MM.1S (cell line): ENCODE measurements around the gene AJUBA.

ENCODE experiments used
- DNase-seq: peaks from one replicate; pipeline ENCODE4 v3.0.0-alpha.2; 2015
- H2AFZ ChIP-seq: fragments of 300-600 bp; sonication (generic); 2 replicates; pipeline ENCODE4 v1.6.0; 2016; ENCODE audit warnings: antibody characterized with exemption, low read length
- H3F3A ChIP-seq: fragments of 300-600 bp; sonication (generic); 2 replicates; pipeline ENCODE4 v1.6.1; 2016; ENCODE audit warnings: mild to moderate bottlenecking, antibody characterized with exemption, low read length, moderate library complexity, mixed read lengths; ENCODE audit not compliant: insufficient read depth
- H3K27ac ChIP-seq: fragments of 300-600 bp; sonication (generic); 2 replicates; pipeline ENCODE4 v1.5.1; 2016; ENCODE audit warnings: mild to moderate bottlenecking, low read length
- H3K27me3 ChIP-seq: fragments of 300-600 bp; sonication (generic); replicated peaks from 2 replicates; pipeline ENCODE4 v1.6.0; 2016; ENCODE audit warnings: low read length; ENCODE audit not compliant: insufficient read depth
- H3K36me3 ChIP-seq: fragments of 300-600 bp; sonication (generic); replicated peaks from 2 replicates; pipeline ENCODE4 v1.6.1; 2016; ENCODE audit warnings: mild to moderate bottlenecking, low read length, mixed read lengths; ENCODE audit not compliant: insufficient read depth
- H3K4me1 ChIP-seq: fragments of 300-600 bp; sonication (generic); 2 replicates; pipeline ENCODE4 v1.6.1; 2016; ENCODE audit warnings: low read length, mixed read lengths
- H3K4me2 ChIP-seq: fragments of 300-600 bp; sonication (generic); 2 replicates; pipeline ENCODE4 v1.6.0; 2016; ENCODE audit warnings: low read depth, low read length
- H3K4me3 ChIP-seq: fragments of 300-600 bp; sonication (generic); 2 replicates; pipeline ENCODE4 v1.5.1; 2016; ENCODE audit warnings: low read length, mixed read lengths
- H3K79me2 ChIP-seq: fragments of 300-600 bp; sonication (generic); 2 replicates; pipeline ENCODE4 v1.6.1; 2016; ENCODE audit warnings: mixed run types, low read length, mixed read lengths
- H3K9ac ChIP-seq: fragments of 300-600 bp; sonication (generic); 2 replicates; pipeline ENCODE4 v1.6.1; 2016; ENCODE audit warnings: low read length, mixed read lengths
- H3K9me2 ChIP-seq: fragments of 300-600 bp; sonication (generic); replicated peaks from 2 replicates; pipeline ENCODE4 v1.6.1; 2016; ENCODE audit warnings: mild to moderate bottlenecking, low read length, mixed read lengths; ENCODE audit not compliant: insufficient read depth
- H3K9me3 ChIP-seq: fragments of 300-600 bp; sonication (generic); replicated peaks from 2 replicates; pipeline ENCODE4 v1.6.1; 2016; ENCODE audit warnings: mild to moderate bottlenecking, low read length, mixed read lengths; ENCODE audit not compliant: insufficient read depth
- H4K20me1 ChIP-seq: fragments of 300-600 bp; sonication (generic); 2 replicates; pipeline ENCODE4 v1.6.1; 2016; ENCODE audit warnings: mild to moderate bottlenecking, low read length, moderate library complexity, mixed read lengths; ENCODE audit not compliant: insufficient read depth
- EZH2 ChIP-seq: fragments of 300-600 bp; sonication (generic); optimal IDR thresholded peaks from 2 replicates; pipeline ENCODE3; 2017; ENCODE audit warnings: low read depth, mild to moderate bottlenecking, antibody characterized with exemption, low read length, mixed read lengths
- EZH2phosphoT487 ChIP-seq: fragments of 300-600 bp; sonication (generic); IDR thresholded peaks from 2 replicates; pipeline ENCODE4 v1.6.1; 2018; ENCODE audit warnings: antibody characterized with exemption, low read length
- TF ChIP-seq, protein P1 (sequence below): fragments of 300-600 bp; sonication (generic); IDR thresholded peaks from 2 replicates; pipeline ENCODE4 v1.5.1; 2016; ENCODE audit warnings: antibody characterized with exemption, low read length, mixed read lengths

The AJUBA gene

GRCh38 chr14:22981090-22981875 lies 1.1 kb downstream of the AJUBA start:
- TF ChIP-seq EZH2: no peak
- TF ChIP-seq, protein P1, sequence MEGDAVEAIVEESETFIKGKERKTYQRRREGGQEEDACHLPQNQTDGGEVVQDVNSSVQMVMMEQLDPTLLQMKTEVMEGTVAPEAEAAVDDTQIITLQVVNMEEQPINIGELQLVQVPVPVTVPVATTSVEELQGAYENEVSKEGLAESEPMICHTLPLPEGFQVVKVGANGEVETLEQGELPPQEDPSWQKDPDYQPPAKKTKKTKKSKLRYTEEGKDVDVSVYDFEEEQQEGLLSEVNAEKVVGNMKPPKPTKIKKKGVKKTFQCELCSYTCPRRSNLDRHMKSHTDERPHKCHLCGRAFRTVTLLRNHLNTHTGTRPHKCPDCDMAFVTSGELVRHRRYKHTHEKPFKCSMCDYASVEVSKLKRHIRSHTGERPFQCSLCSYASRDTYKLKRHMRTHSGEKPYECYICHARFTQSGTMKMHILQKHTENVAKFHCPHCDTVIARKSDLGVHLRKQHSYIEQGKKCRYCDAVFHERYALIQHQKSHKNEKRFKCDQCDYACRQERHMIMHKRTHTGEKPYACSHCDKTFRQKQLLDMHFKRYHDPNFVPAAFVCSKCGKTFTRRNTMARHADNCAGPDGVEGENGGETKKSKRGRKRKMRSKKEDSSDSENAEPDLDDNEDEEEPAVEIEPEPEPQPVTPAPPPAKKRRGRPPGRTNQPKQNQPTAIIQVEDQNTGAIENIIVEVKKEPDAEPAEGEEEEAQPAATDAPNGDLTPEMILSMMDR: no peak
- TF ChIP-seq EZH2phosphoT487: no peak
- H3K79me2 ChIP-seq: no peaks in the 10 kb centered on the region
- H3K36me3 ChIP-seq: no peaks in the 10 kb centered on the region
- no peak for DNase-seq
- no peak overlapping the region for H3K27ac ChIP-seq
- H4K20me1 ChIP-seq: no peaks in the 10 kb centered on the region
- H3K27me3 ChIP-seq: peaks cover 8% of the 10 kb centered on the region
- H3K9ac ChIP-seq: no peak overlapping the region
- H2AFZ ChIP-seq: 0 out of 2 replicates have a peak overlapping the region, but pooled peaks have one; percentile 31
- no peaks in the 10 kb centered on the region for H3F3A ChIP-seq
- peak overlapping the region; percentile 40; the same call in 1 of the 2 replicates for H3K4me3 ChIP-seq
- no peaks in the 10 kb centered on the region for H3K4me1 ChIP-seq
- no peaks in the 10 kb centered on the region for H3K9me3 ChIP-seq
- peak overlapping the region; percentile 54; the same call in 1 of the 2 replicates for H3K4me2 ChIP-seq
- H3K9me2 ChIP-seq: no peaks in the 10 kb centered on the region

DNA sequence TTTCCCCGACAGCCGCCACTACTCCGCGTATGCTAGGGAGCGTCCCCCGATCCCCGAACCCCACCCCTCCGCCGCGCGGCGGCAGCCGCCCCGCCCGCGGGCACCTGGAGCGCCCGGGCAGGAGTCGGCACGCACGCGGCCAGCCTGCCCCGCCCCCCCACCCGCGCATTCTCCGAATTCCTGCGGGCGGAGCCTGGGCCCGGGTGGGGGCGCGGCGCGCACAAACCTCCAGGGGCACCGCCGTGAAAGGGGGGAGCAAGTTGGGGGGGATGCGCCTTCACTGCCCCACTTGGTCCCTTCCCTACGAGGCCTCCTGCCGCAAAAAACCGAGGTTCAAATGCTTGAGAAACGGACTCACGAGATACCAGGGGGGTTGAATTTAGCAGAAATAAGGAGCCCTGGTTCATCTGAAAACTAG lies 1.7 kb downstream of the AJUBA start:
- no peaks in the 10 kb centered on the region for H3K79me2 ChIP-seq
- no peak for DNase-seq
- no peaks in the 10 kb centered on the region for H3K36me3 ChIP-seq
- no peaks in the 10 kb centered on the region for H3K9me2 ChIP-seq
- H3K27ac ChIP-seq: no peak overlapping the region
- TF ChIP-seq EZH2: no peak
- no peak for TF ChIP-seq EZH2phosphoT487
- TF ChIP-seq, protein P1: no peak
- peak overlapping the region; percentile 40; the same call in 1 of the 2 replicates for H3K4me3 ChIP-seq
- H3K9ac ChIP-seq: no peak overlapping the region
- no peaks in the 10 kb centered on the region for H3K9me3 ChIP-seq
- H2AFZ ChIP-seq: 0 out of 2 replicates have a peak overlapping the region, but pooled peaks have one; percentile 31
- H3F3A ChIP-seq: no peaks in the 10 kb centered on the region
- peaks cover 8% of the 10 kb centered on the region for H3K27me3 ChIP-seq
- no peaks in the 10 kb centered on the region for H3K4me1 ChIP-seq
- no peaks in the 10 kb centered on the region for H4K20me1 ChIP-seq
- peak overlapping the region; percentile 54; the same call in 1 of the 2 replicates for H3K4me2 ChIP-seq

GRCh38 chr14:22979748-22980392 lies 2.5 kb downstream of the AJUBA start:
- no peak overlapping the region; the same call in 1 of the 2 replicates for H3K4me2 ChIP-seq
- DNase-seq: no peak
- no peaks in the 10 kb centered on the region for H4K20me1 ChIP-seq
- no peak overlapping the region for H3K27ac ChIP-seq
- H3K79me2 ChIP-seq: no peaks in the 10 kb centered on the region
- TF ChIP-seq EZH2phosphoT487 (no peak), EZH2 (no peak)
- TF ChIP-seq, protein P1: no peak
- no peaks in the 10 kb centered on the region for H3K9me3 ChIP-seq
- H3K9me2 ChIP-seq: no peaks in the 10 kb centered on the region
- H3K27me3 ChIP-seq: peaks cover 8% of the 10 kb centered on the region
- H3K9ac ChIP-seq: no peak overlapping the region
- no peak overlapping the region for H2AFZ ChIP-seq
- no peaks in the 10 kb centered on the region for H3F3A ChIP-seq
- H3K36me3 ChIP-seq: no peaks in the 10 kb centered on the region
- no peak overlapping the region for H3K4me3 ChIP-seq
- no peaks in the 10 kb centered on the region for H3K4me1 ChIP-seq
